ENCODE measurements around the gene ATAD3C. TPM values are rescaled to one million over a fixed set of nuclear protein-coding genes. Genes with fewer than 3 reads are reported as not detected.
A peak's percentile ranks its signal among the peaks of the same experiment; 100 is the strongest.

Gene ATAD3C
- total and polyA plus RNA-seq, 2 of the 8 experiments (the other 6 are each of a cell fraction or from before 2014, with no cell fraction given), result 2.0 to 2.7 TPM

GRCh38 chr1:1435106-1435903 lies 14.2 kb upstream of the ATAD3C start, which contains the start of gene VWA1 (continued):
- TF ChIP-seq CHD7 (IDR thresholded peaks at IDR 0.05; ENCODE audit: insufficient replicate concordance, low read length) (no peak), SIX5 (IDR thresholded peaks at IDR 0.05; ENCODE audit: low read depth, low read length) (no peak), ATF3 (IDR thresholded peaks at IDR 0.05; ENCODE audit: insufficient read depth, low read depth, low read length) (no peak), TAF1 (IDR thresholded peaks at IDR 0.05; ENCODE audit: low read depth, low read length) (peak; percentile 46; the same call in 1 of the 2 replicates), SIN3A (conservative IDR thresholded peaks at IDR 0.05 in 1 of 2, IDR thresholded peaks at IDR 0.05 in 1 of 2; ENCODE audit: low read depth in 1 of 2, low read length in 2 of 2) (0 out of 4 replicates have a peak, but pooled peaks of 1 of the 2 experiments have one; percentile 46), CBX8 (IDR thresholded peaks at IDR 0.05; ENCODE audit: borderline replicate concordance, low read depth, low read length) (no peak), BCL11A (IDR thresholded peaks at IDR 0.05; ENCODE audit: low read depth in 2 of 2, low read length in 2 of 2) (no peak), ZNF274 (IDR thresholded peaks at IDR 0.05; ENCODE audit: borderline replicate concordance, extremely low read depth, low read length) (no peak), KDM4A (IDR thresholded peaks at IDR 0.05; ENCODE audit: low read depth, low read length, severe bottlenecking) (peak; percentile 40)

Measured in H1 (cell line).